Lower leg skin (tissue), 4 donors: ENCODE results near the gene NRL. TPM values are rescaled to one million over a fixed set of nuclear protein-coding genes. Genes with fewer than 3 reads are reported as not detected.

Experiments used
- DNase-seq, 2 donors: peaks; one replicate each; pipeline ENCODE4 v3.0.0-alpha.2; 2019; ENCODE audit warnings: low spot score in 2 of 2
- H3K4me3 ChIP-seq: fragments of 200-600 bp; sonication (generic); 2 replicates; pipeline ENCODE4 v1.5.1; 2017; ENCODE audit warnings: mild to moderate bottlenecking, low read depth; ENCODE audit not compliant: poor library complexity, severe bottlenecking
- CTCF ChIP-seq, 3 donors: fragments of 450-650 bp; IDR thresholded peaks; one replicate each; pipeline ENCODE4 v1.5.1; 2016; ENCODE audit warnings: antibody characterized with exemption in 3 of 3, mild to moderate bottlenecking in 3 of 3, moderate library complexity in 2 of 3
- POLR2A ChIP-seq, 2 donors: fragments of 450-650 bp; IDR thresholded peaks; one replicate each; pipeline ENCODE4 v1.6.1; 2016 to 2017; ENCODE audit warnings: antibody characterized with exemption in 2 of 2, mild to moderate bottlenecking in 1 of 2, moderate library complexity in 1 of 2
- WGBS, 2 donors: methylation state at CpG; one replicate each; pipeline ENCODE4 v1.1.5; 2018; 5-methylcytosine and 5-hydroxymethylcytosine counted together
- intact Hi-C: fragments of 100-400 bp; cut with DNase I; formaldehyde crosslinking; loops from one replicate; pipeline ENCODE4 v1.15.0; 2023; ENCODE audit warnings: low total_unique reads
- total RNA-seq, 4 donors: library from RNA; depleted of rRNA; stranded (reverse); fragments of >200 nt; gene quantifications; one replicate each; pipeline ENCODE4 v1.1.0, GENCODE V29; 2016

The NRL gene
- total RNA-seq, 4 donors from 2014 or later = 0.52 to 2.4 (median 2.2) TPM; not detected in 1

GRCh38 chr14:24096545-24097181 is 18.1 kb downstream of the NRL start:
- 93 to 94% methylated on average over 8 of the region's 8 CpGs for WGBS, 2 donors
- TF ChIP-seq CTCF (IDR thresholded peaks at IDR 0.05) = no peak
- no peak for TF ChIP-seq POLR2A (IDR thresholded peaks at IDR 0.05)
- no peak overlapping the region for H3K4me3 ChIP-seq
- no peak for DNase-seq
- intact Hi-C loops = loop anchor here (10.0 kb wide), 1 partner anchor 82 kb away; no protein-coding TSS in a partner anchor

GRCh38 chr14:24095271-24096068 is 19.3 kb downstream of the NRL start:
- 40 to 46% methylated on average over 12 of the region's 12 CpGs for WGBS, 2 donors
- intact Hi-C loops = loop anchor here (10.0 kb wide), 1 partner anchor 81 kb away; no protein-coding TSS in a partner anchor
- H3K4me3 ChIP-seq = peak overlapping the region; percentile 73
- TF ChIP-seq POLR2A (IDR thresholded peaks at IDR 0.05) = no peak
- peak in 1 of 3 donors; percentile 91 for TF ChIP-seq CTCF (IDR thresholded peaks at IDR 0.05)
- DNase-seq = peak; percentile 44 to 92

GRCh38 chr14:24094841-24095270 is 19.9 kb downstream of the NRL start:
- peak overlapping the region; percentile 73 for H3K4me3 ChIP-seq
- DNase-seq = no peak
- WGBS, 2 donors = 5 to 8% methylated on average over 14 of the region's 14 CpGs
- no peak for TF ChIP-seq POLR2A (IDR thresholded peaks at IDR 0.05)
- TF ChIP-seq CTCF (IDR thresholded peaks at IDR 0.05) = no peak
- intact Hi-C loops = loop anchor here (10.0 kb wide), 1 partner anchor 80 kb away; no protein-coding TSS in a partner anchor

GRCh38 chr14:24093901-24094840 is 20.6 kb downstream of the NRL start, which contains the start of gene PCK2:
Gene PCK2 (plus strand): TSS chr14:24094311. CDS start chr14:24094406, 95 bp downstream.
- intact Hi-C loops = loop anchor here (10.0 kb wide), 1 partner anchor 79 kb away; no protein-coding TSS in a partner anchor
- peak within 1 kb of the TSS; percentile 73 for H3K4me3 ChIP-seq
- peak; percentile 93 to 99 for DNase-seq
- no peak for TF ChIP-seq POLR2A (IDR thresholded peaks at IDR 0.05)
- TF ChIP-seq CTCF (IDR thresholded peaks at IDR 0.05) = peak in 1 of 3 donors; percentile 20
- WGBS, 2 donors = 1% methylated on average over 53 to 65 of the region's 68 CpGs
